Hematopoietic multipotent progenitor cell treated with erythropoietin and hydrocortisone succinate and interleukin-3 and kit ligand, for 8 days (in vitro differentiated cells): ENCODE data around the gene GPR137B.
"Not testable (repeated sequence)": the region's sequence is repeated elsewhere in the genome, so short reads cannot be mapped to it uniquely, and the experiment has no call there.

Source experiments
- DNase-seq: peaks from one replicate; pipeline ENCODE4 v3.0.0-alpha.2; 2015

Gene GPR137B

GRCh38 chr1:236144446-236145150, 2.3 kb downstream of the GPR137B start:
- no peak for DNase-seq

- no peak for DNase-seq
Measured at GRCh38 chr1:236147068-236147467, 4.7 kb downstream of the GPR137B start.

GRCh38 chr1:236147521-236148469, 5.5 kb downstream of the GPR137B start:
- DNase-seq: no peak

- no peak for DNase-seq
Measured at GRCh38 chr1:236148470-236148845, 6.1 kb downstream of the GPR137B start.

GRCh38 chr1:236149003-236149595, 6.8 kb downstream of the GPR137B start:
- no peak for DNase-seq

GRCh38 chr1:236149696-236150228, 7.4 kb downstream of the GPR137B start:
- no peak for DNase-seq

- DNase-seq: no peak
Measured at GRCh38 chr1:236150311-236150955, 8.1 kb downstream of the GPR137B start.

GRCh38 chr1:236150986-236151385, 8.6 kb downstream of the GPR137B start:
- no peak for DNase-seq

GRCh38 chr1:236151739-236152424, 9.5 kb downstream of the GPR137B start:
- DNase-seq: peak; percentile 16

- no peak for DNase-seq
Measured at GRCh38 chr1:236154126-236154525, 11.8 kb downstream of the GPR137B start.

GRCh38 chr1:236154671-236155398, 12.5 kb downstream of the GPR137B start:
- no peak for DNase-seq

GRCh38 chr1:236155399-236155767, 13.0 kb downstream of the GPR137B start:
- DNase-seq: no peak

- no peak for DNase-seq
Measured at GRCh38 chr1:236155841-236156503, 13.6 kb downstream of the GPR137B start.

- peak; percentile 13 for DNase-seq
Measured at GRCh38 chr1:236156512-236157208, 14.3 kb downstream of the GPR137B start.

- not testable (repeated sequence) for DNase-seq
Measured at GRCh38 chr1:236158072-236158471, 15.7 kb downstream of the GPR137B start.

- no peak for DNase-seq
Measured at GRCh38 chr1:236158719-236159118, 16.4 kb downstream of the GPR137B start.

- DNase-seq: no peak
Measured at GRCh38 chr1:236159704-236160539, 17.6 kb downstream of the GPR137B start.

GRCh38 chr1:236160540-236161127, 18.3 kb downstream of the GPR137B start:
- no peak for DNase-seq

GRCh38 chr1:236161230-236161629, 18.9 kb downstream of the GPR137B start:
- DNase-seq: no peak
